ENCODE measurements around the gene WWOX. TPM values are rescaled to one million over a fixed set of nuclear protein-coding genes. Genes with fewer than 3 reads are reported as not detected.

WWOX gene
- total RNA-seq, 2 donors from 2014 or later: 10.6 to 13.1 TPM

GRCh38 chr16:78179666-78180065, 80.2 kb downstream of the WWOX start:
- ATAC-seq (no peak), DNase-seq (no peak)
- intact Hi-C loops (cut with DNase I, micrococcal nuclease): no loop called here

DNA sequence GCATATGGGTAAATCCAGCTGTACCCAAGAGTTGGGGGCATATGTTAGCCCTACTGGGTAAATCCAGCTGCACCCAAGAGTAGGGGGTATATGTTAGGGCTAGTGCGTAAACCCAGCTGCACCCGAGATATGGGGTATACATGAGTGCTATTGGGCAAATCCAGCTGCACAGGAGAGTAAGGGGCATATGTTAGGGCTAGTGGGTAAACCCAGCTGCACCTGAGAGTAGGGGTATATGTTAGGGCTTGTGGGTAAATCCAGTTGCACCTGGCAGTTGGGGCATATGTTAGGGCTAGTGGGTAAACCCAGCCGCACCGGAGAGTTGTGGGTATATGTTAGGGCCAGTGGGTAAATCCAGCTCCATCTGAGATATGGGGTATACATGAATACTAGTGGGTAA, 80.9 kb downstream of the WWOX start:
- ATAC-seq: no peak
- no peak for DNase-seq
- intact Hi-C loops (cut with DNase I, micrococcal nuclease): no loop called here

DNA sequence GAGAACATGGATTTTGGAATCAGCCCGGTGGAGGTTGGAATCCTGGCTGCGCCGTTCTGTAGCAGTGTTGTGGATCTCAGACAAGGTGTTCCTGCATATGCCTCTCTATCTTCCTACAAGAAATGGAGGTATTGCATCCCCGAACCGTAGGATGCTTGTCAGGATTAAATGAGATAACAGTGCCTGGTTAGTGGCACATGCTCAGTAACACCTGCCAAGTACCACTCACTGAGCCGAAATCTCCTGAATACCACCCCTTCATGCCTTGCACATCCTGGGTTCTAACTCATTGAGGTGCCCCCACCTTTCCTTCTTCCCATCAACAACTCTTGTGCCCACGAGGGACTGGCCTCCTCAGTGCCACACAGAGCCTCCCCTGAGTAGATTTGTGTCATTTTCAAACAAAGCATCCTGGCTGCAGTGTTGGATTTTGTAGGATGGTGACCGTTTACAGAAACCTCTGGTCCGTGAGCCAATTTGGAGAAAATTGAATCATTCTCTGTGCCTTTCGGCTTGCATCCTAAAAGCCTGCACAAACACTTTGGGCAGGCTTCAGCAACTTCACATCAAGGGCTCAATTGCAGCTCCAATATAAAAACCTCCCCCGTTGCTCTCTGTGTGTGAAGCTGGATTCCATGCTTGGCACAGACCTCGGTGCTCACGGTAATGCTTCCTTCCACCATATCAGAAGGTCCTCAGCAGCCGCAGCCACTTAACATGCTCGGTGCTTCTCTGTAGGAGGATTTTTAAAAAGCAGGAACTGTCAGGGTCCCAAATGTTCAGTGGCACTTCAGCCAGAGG, 84.2 kb downstream of the WWOX start:
- intact Hi-C loops (cut with DNase I, micrococcal nuclease): no loop called here
- peak in 1 of 2 donors; percentile 16 for DNase-seq
- ATAC-seq: peak; percentile 26

GRCh38 chr16:78184238-78185183, 85.1 kb downstream of the WWOX start:
- peak; percentile 98 for ATAC-seq
- DNase-seq: no peak
- intact Hi-C loops (cut with DNase I, micrococcal nuclease): no loop called here

- DNase-seq: no peak
- intact Hi-C loops (cut with DNase I, micrococcal nuclease): no loop called here
- no peak for ATAC-seq
These were observed 89.7 kb downstream of the WWOX start for GRCh38 chr16:78189121-78189520.

GRCh38 chr16:78192734-78193488, 93.5 kb downstream of the WWOX start:
- intact Hi-C loops (cut with DNase I, micrococcal nuclease): no loop called here

DNA sequence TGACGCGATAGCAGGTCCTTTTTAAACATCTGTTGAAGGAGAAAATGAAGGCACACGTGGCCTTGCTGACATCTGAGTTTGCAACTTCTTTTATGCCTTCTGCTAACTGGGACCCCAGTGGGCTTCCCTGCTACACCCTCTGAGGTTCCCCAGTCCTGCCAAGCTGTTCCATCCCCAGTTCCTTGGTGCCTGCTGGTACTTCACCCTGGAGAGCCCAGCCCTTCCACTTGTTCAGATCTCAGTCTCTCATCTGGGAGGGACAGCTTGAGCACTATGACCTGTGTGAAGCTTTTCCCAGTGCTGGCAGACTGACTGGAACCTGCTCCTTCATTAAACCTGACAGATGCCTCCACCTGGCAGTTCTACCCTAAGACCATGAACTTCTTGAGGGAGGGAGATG, 95.5 kb downstream of the WWOX start:
- DNase-seq (no peak), ATAC-seq (no peak)
- intact Hi-C loops (cut with DNase I, micrococcal nuclease): no loop called here

More at GRCh38 chr16:78192734-78193488, 93.5 kb downstream of the WWOX start:
- no peak for ATAC-seq
- no peak for DNase-seq

DNA sequence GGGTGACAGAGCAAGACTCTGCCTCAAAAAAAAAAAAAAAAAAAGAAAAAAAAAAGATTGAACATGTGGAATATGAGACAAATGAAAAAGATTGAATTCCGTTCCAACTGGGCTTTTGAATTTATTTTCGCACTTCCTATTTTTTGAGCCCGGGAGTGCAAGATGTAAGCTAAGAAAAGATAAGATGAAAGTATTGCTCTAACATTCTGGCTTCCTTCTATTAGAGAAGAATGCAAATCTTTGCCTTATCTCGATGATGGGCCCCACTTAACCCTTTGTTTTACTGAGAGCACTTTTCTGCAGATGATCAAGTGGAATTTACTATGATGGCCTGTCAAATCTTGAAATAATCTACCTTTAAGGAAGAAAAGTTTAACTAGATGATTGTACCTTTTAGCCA, 96.3 kb downstream of the WWOX start:
- no peak for DNase-seq
- no peak for ATAC-seq

GRCh38 chr16:78196502-78196901, 97.0 kb downstream of the WWOX start:
- ATAC-seq: no peak

More for the DNA sequence above, 96.3 kb downstream of the WWOX start:
- intact Hi-C loops (cut with DNase I, micrococcal nuclease): no loop called here

DNA sequence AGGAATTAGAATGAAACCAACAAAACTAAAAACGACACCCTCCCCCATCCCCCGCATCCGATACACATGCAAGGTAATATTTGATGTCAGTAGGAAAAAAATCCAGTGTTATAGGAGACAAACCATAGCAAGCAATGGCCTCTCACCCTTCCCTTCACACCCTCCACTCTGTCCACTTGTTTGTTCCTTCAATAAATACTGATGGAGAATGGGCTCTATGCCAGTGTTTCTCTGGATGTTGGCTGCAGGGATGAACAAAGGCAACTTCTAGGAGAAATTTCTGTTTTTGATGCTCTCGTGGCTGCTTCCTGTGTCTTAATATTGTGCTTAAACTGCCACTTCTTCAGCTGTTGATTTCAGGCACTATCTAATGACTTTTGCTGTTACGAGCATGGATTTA, 98.8 kb downstream of the WWOX start:
- ATAC-seq: no peak
- intact Hi-C loops (cut with DNase I, micrococcal nuclease): no loop called here

More at GRCh38 chr16:78196502-78196901, 97.0 kb downstream of the WWOX start:
- no peak for DNase-seq
- intact Hi-C loops (cut with DNase I, micrococcal nuclease): no loop called here

DNA sequence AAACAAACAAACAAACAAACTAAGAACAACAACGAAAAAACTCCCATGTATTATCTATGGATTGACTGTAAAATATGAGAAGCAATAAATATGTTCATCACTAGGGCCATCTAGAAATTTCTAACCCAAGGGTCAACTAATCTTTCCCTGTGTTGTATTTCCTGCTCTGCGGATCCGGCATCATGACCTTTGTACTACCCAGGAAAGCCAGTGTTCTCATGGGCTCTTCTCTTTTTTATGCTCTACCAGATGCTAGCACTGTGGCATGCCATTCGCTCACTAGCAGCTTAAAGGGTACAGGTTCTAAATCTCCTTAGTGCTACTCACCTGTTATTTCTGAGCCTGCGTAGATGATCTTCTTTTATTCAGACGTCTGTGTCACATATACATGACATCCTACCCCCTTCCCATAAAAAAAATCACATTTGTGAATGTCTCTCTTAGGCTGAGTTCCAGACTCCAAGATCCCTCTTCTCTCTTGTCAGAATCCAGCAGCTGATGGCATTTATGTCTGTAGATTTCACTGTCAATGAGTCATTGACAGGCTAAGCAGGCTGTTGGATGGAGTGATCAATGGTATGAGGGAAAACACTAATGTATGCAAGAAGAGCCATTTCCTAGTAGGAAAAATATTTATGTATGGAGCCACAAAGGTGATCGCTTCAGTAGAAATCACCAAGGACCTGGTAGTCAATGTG, 100.0 kb downstream of the WWOX start:
- ATAC-seq (peak; percentile 97), DNase-seq (peak in 1 of 2 donors; percentile 23)
- intact Hi-C loops (cut with DNase I, micrococcal nuclease): no loop called here

More for the DNA sequence above, 98.8 kb downstream of the WWOX start:
- no peak for DNase-seq

DNA sequence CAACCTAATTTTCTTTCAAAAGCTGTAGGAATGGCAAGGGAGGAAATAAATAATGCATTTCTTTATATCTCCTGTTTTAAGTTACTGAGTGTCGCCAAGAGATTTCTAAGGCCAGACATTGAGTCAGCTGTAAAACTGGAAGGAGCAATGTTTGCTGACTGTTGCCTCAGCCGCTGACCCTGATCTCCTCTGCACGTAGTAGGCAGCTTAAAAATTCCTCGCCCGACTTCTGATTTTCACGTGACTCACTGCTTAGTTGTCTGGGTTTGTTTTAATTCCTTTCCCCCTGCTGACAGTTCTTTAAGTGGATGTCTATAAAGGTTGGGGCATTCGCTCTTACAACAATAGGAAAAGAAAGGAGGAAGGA, 100.6 kb downstream of the WWOX start:
- intact Hi-C loops (cut with DNase I, micrococcal nuclease): no loop called here
- ATAC-seq (no peak), DNase-seq (no peak)

GRCh38 chr16:78200623-78201096, 101.2 kb downstream of the WWOX start:
- peak; percentile 58 for ATAC-seq
- no peak for DNase-seq
- intact Hi-C loops (cut with DNase I, micrococcal nuclease): no loop called here

DNA sequence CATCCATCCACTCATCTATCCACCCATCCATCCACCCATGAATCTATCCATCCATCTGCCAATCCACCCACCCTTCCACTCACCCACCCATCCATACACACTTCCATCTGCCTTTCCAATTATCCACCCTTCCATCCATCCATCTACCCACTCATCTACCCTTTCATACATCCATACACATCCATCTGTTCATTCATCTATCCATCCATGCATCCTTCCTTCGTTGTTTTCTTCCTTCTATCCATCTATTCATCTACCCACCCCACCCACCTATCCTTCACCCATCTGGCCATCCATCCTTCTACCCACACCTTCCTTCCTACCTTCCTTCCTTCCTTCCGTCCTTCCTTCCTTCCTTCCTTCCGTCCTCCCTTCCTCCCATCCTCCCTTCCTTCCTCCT, 106.1 kb downstream of the WWOX start:
- ATAC-seq: no peak
- intact Hi-C loops (cut with DNase I, micrococcal nuclease): no loop called here
- no peak for DNase-seq

DNA sequence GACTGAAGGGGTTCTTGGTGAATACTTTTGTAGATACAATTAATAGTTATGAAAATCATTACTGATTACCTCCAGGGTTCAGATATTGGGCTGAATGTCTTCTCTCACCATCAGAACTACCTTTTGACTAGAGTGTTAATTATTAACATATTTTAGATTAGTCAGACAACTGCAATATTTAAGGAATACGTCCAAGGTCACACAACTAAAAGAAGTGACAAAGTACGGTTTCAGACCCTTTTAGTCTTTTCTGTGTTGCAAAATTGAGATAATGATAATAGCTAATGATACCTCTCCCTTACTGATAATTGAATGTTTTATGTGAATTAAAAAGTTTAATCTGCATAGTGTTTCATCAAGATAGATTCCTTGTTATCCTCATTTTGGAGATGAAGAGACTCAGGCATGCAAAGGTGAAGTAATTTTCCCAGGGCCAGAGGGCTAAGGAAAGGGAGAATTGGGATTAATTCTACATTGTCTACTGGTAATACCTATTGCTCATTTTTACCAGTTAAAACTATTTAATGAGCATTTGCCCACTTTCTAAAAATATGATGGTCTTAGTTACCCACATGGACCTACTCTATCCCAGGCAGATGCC, 107.3 kb downstream of the WWOX start:
- intact Hi-C loops (cut with DNase I, micrococcal nuclease): no loop called here
- DNase-seq (no peak), ATAC-seq (no peak)

- intact Hi-C loops (cut with DNase I, micrococcal nuclease): no loop called here
- ATAC-seq: no peak
These were observed 110.7 kb downstream of the WWOX start for GRCh38 chr16:78209951-78210661.

DNA sequence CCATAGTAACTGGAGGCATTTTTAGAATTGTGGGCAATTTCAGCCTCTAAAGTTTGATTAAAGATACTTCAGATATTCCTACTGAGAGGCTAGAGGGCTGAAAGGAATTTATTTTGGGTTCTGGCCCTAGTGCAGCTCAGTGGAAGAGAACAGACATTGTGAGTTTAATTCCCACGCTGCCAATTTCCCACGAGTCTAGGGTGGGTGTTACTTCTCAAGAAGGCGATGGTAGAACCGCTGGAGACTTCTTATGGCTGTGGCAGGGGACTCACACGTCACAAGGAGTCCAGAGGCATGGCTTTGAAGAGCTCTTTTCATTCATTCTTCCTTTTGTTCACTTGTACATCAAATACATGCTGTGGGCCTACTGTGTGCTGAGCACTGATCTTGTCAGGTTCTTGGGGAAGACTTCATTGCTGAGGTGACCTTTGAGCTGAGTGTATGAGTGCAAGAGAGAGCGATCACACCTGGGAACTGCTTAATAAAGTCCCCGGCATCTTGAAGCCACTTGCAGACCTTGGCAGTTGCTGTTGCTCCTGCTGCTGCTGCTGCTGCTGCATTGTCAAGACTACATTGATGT, 111.7 kb downstream of the WWOX start:
- ATAC-seq (no peak), DNase-seq (no peak)
- intact Hi-C loops (cut with DNase I, micrococcal nuclease): no loop called here

More at GRCh38 chr16:78209951-78210661, 110.7 kb downstream of the WWOX start:
- no peak for DNase-seq
